ENCODE measurements around the gene CEP70. TPM values are rescaled to one million over a fixed set of nuclear protein-coding genes. Genes with fewer than 3 reads are reported as not detected.

The CEP70 gene
- total RNA-seq, 1 experiment from 2014 or later, result 25.0 TPM

GRCh38 chr3:138476526-138476925 lies 117.5 kb downstream of the CEP70 start:
- ChIA-PET CTCF (no interaction called here), POLR2A (no interaction called here)
- no peak for DNase-seq
- TF ChIP-seq CTCF (IDR thresholded peaks at IDR 0.05; ENCODE audit: insufficient read depth in 1 of 2, low read depth in 1 of 2, low read length in 1 of 2, severe bottlenecking in 1 of 2, unreplicated experiment in 1 of 2), result no peak
- H3K36me3 ChIP-seq (ENCODE audit: control insufficient read depth, insufficient read depth, low read length), result no peaks in the 10 kb centered on the region
- no peak overlapping the region for H3K4me3 Mint-ChIP-seq (ENCODE audit: unreplicated experiment)
- H3K4me1 ChIP-seq, result no peaks in the 10 kb centered on the region
- H3K9me3 ChIP-seq, result no peaks in the 10 kb centered on the region
- intact Hi-C loops (cut with micrococcal nuclease; ENCODE audit: unreplicated experiment), result no loop called here
- no peaks in the 10 kb centered on the region for H3K4me1 Mint-ChIP-seq (ENCODE audit: low read depth, unreplicated experiment)
- H3K27me3 Mint-ChIP-seq (ENCODE audit: insufficient read depth, unreplicated experiment), result no peaks in the 10 kb centered on the region
- H3K27ac Mint-ChIP-seq (ENCODE audit: unreplicated experiment), result no peak overlapping the region
- no peak overlapping the region for H3K4me3 ChIP-seq (ENCODE audit: low read depth, low read length)
- no peaks in the 10 kb centered on the region for H3K36me3 Mint-ChIP-seq (ENCODE audit: insufficient read depth, unreplicated experiment)
- BruUV-seq (replicated peaks), result no TSS peak
- H3K27me3 ChIP-seq (replicated peaks; ENCODE audit: control insufficient read depth, insufficient read depth, low read length), result no peaks in the 10 kb centered on the region
- no peaks in the 10 kb centered on the region for H3K9me3 Mint-ChIP-seq (ENCODE audit: unreplicated experiment)

- H3K27me3 ChIP-seq (replicated peaks; ENCODE audit: control insufficient read depth, insufficient read depth, low read length), result no peaks in the 10 kb centered on the region
- no peak overlapping the region for H3K4me3 ChIP-seq (ENCODE audit: low read depth, low read length)
- ChIA-PET CTCF (interaction anchor here (0.6 to 0.7 kb wide), 2 partner anchors 32 to 57 kb away, joined by 3 to 6 read pairs; no protein-coding TSS in a partner anchor), POLR2A (no interaction called here)
- no peak for TF ChIP-seq CTCF (IDR thresholded peaks at IDR 0.05; ENCODE audit: insufficient read depth in 1 of 2, low read depth in 1 of 2, low read length in 1 of 2, severe bottlenecking in 1 of 2, unreplicated experiment in 1 of 2)
- no peaks in the 10 kb centered on the region for H3K36me3 Mint-ChIP-seq (ENCODE audit: insufficient read depth, unreplicated experiment)
- H3K36me3 ChIP-seq (ENCODE audit: control insufficient read depth, insufficient read depth, low read length), result no peaks in the 10 kb centered on the region
- DNase-seq, result no peak
- no peaks in the 10 kb centered on the region for H3K27me3 Mint-ChIP-seq (ENCODE audit: insufficient read depth, unreplicated experiment)
- no peak overlapping the region for H3K27ac Mint-ChIP-seq (ENCODE audit: unreplicated experiment)
- H3K4me3 Mint-ChIP-seq (ENCODE audit: unreplicated experiment), result no peak overlapping the region
- H3K4me1 Mint-ChIP-seq (ENCODE audit: low read depth, unreplicated experiment), result no peaks in the 10 kb centered on the region
- intact Hi-C loops (cut with micrococcal nuclease; ENCODE audit: unreplicated experiment), result no loop called here
- H3K4me1 ChIP-seq, result no peaks in the 10 kb centered on the region
- BruUV-seq (replicated peaks), result no TSS peak
- no peaks in the 10 kb centered on the region for H3K9me3 ChIP-seq
- H3K9me3 Mint-ChIP-seq (ENCODE audit: unreplicated experiment), result no peaks in the 10 kb centered on the region
These were observed 119.9 kb downstream of the CEP70 start for GRCh38 chr3:138474163-138474562.

GRCh38 chr3:138473391-138473790 lies 120.7 kb downstream of the CEP70 start:
- BruUV-seq (replicated peaks), result no TSS peak
- no peak overlapping the region for H3K4me3 ChIP-seq (ENCODE audit: low read depth, low read length)
- Mint-ChIP-seq H3K4me1 (ENCODE audit: low read depth, unreplicated experiment) (no peaks in the 10 kb centered on the region), H3K4me3 (ENCODE audit: unreplicated experiment) (no peak overlapping the region), H3K36me3 (ENCODE audit: insufficient read depth, unreplicated experiment) (no peaks in the 10 kb centered on the region), H3K9me3 (ENCODE audit: unreplicated experiment) (no peaks in the 10 kb centered on the region), H3K27ac (ENCODE audit: unreplicated experiment) (no peak overlapping the region), H3K27me3 (ENCODE audit: insufficient read depth, unreplicated experiment) (no peaks in the 10 kb centered on the region)
- H3K9me3 ChIP-seq, result no peaks in the 10 kb centered on the region
- CTCF ChIA-PET, result no interaction called here
- TF ChIP-seq CTCF (IDR thresholded peaks at IDR 0.05; ENCODE audit: insufficient read depth in 1 of 2, low read depth in 1 of 2, low read length in 1 of 2, severe bottlenecking in 1 of 2, unreplicated experiment in 1 of 2), result no peak
- intact Hi-C loops (cut with micrococcal nuclease; ENCODE audit: unreplicated experiment), result no loop called here
- no peak for DNase-seq
- no peaks in the 10 kb centered on the region for H3K36me3 ChIP-seq (ENCODE audit: control insufficient read depth, insufficient read depth, low read length)
- no peaks in the 10 kb centered on the region for H3K4me1 ChIP-seq
- POLR2A ChIA-PET, result no interaction called here
- no peaks in the 10 kb centered on the region for H3K27me3 ChIP-seq (replicated peaks; ENCODE audit: control insufficient read depth, insufficient read depth, low read length)
